C4-2B (cell line): ENCODE measurements around the gene GALK2.

Experiments used
- H3K27ac ChIP-seq: fragments of 450-650 bp; 2 replicates; pipeline ENCODE4 v1.5.1; 2017
- ZFX ChIP-seq: fragments of 450-650 bp; IDR thresholded peaks from 2 replicates; pipeline ENCODE4 v1.6.1; 2017
- TF ChIP-seq, protein P1 (sequence below): fragments of 450-650 bp; conservative IDR thresholded peaks from 2 replicates; pipeline ENCODE4 v1.5.1; 2017; ENCODE audit warnings: mild to moderate bottlenecking

Gene GALK2

DNA sequence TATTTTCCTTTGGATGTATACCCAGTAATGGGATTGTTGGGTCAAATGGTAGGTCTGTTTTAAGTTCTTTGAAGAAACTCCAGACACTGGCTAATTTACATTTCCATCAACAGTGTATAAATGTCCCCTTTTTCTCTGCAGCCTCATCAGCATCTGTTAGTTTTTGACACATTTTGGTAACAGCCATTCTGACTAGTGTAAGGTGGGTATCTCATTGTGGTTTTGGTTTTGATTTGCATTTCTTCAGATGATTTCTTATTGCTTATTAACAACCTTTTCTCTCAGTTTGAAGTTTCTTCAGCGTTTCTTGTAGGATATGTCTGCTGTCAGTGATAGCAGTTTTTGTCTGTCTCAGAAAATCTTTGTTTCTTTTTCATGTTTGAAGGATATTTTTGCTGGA, 15.4 kb downstream of the GALK2 start:
- no peak overlapping the region for H3K27ac ChIP-seq
- TF ChIP-seq, protein P1, sequence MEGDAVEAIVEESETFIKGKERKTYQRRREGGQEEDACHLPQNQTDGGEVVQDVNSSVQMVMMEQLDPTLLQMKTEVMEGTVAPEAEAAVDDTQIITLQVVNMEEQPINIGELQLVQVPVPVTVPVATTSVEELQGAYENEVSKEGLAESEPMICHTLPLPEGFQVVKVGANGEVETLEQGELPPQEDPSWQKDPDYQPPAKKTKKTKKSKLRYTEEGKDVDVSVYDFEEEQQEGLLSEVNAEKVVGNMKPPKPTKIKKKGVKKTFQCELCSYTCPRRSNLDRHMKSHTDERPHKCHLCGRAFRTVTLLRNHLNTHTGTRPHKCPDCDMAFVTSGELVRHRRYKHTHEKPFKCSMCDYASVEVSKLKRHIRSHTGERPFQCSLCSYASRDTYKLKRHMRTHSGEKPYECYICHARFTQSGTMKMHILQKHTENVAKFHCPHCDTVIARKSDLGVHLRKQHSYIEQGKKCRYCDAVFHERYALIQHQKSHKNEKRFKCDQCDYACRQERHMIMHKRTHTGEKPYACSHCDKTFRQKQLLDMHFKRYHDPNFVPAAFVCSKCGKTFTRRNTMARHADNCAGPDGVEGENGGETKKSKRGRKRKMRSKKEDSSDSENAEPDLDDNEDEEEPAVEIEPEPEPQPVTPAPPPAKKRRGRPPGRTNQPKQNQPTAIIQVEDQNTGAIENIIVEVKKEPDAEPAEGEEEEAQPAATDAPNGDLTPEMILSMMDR, result no peak
- no peak for TF ChIP-seq ZFX

DNA sequence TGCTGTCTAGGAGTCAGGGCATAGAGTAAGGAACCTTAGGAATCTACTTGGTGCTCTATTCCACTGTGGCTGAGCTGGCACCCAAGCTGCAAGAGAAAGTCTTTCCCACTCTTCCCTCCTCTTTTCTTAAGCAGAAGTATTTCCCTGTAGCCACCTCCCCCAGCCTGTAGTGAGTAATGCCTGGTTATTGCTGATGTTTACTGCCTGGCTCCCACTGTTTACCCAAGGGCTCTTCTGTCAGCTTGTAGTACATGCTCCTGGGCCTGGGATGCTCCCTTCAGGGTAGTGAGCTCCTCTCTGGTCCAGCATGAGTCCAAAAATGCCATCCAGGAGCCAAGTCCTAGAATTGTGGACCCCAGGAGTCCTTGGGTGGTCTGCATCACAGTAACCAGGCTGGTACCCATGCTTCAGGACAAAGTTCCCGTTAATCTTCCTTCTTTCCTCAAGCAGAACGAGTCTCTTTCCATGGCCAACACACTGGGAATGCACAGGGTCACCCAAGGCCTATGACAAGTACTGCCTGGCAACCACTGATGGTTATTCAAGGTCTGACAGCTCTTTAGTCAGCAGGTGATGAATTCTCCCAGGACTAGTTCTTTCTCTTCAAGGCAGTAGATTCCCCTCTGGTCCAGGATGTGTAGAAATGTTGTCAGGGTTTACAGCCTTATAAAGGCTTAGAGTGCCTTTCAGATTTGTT, 17.6 kb downstream of the GALK2 start:
- no peak overlapping the region for H3K27ac ChIP-seq
- TF ChIP-seq, protein P1, result no peak
- TF ChIP-seq ZFX, result no peak

DNA sequence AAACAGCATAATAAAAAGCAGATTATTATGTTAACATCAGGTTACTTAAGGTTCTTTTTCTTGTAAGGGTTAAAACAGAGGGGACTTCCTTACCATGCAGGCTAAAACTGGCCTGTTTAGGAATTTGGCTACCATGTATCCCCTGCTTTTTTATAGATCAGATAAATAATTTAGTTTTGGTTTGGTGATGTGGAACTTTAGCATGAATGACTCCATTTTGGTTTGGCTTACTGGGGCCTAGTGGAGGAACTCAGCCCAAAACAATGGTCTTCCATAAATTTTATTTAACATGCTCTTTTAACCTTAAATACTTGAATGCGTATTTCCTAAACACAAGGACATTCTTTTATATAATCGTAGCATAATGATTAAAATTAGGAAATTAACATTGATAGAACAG, 18.9 kb downstream of the GALK2 start:
- no peak overlapping the region for H3K27ac ChIP-seq
- TF ChIP-seq, protein P1, result no peak
- TF ChIP-seq ZFX, result no peak

GRCh38 chr15:49189631-49190030, 19.6 kb downstream of the GALK2 start:
- TF ChIP-seq, protein P1, result no peak
- no peak for TF ChIP-seq ZFX
- H3K27ac ChIP-seq, result no peak overlapping the region

GRCh38 chr15:49190586-49190985, 20.5 kb downstream of the GALK2 start:
- no peak overlapping the region for H3K27ac ChIP-seq
- no peak for TF ChIP-seq ZFX
- TF ChIP-seq, protein P1, result no peak

DNA sequence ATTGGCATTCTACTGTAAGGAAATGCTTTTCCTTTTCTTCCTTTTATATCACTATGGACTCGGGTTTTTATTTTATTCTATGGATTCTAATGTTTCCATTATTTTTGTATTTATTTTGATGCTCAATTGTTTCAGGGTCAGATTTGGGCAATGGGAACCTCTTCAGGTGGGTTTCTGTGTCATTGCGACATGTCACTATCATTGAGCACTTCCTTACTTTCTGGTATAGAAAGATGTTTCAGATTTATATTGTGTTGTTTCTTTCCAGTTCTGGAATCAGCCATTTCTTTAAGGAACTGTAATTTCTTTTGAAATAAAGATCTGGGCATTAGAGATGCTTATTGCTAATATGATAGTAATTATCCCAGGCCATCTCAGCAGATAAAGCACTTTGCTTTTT, 21.8 kb downstream of the GALK2 start:
- no peak overlapping the region for H3K27ac ChIP-seq
- TF ChIP-seq ZFX, result no peak
- TF ChIP-seq, protein P1, result no peak

DNA sequence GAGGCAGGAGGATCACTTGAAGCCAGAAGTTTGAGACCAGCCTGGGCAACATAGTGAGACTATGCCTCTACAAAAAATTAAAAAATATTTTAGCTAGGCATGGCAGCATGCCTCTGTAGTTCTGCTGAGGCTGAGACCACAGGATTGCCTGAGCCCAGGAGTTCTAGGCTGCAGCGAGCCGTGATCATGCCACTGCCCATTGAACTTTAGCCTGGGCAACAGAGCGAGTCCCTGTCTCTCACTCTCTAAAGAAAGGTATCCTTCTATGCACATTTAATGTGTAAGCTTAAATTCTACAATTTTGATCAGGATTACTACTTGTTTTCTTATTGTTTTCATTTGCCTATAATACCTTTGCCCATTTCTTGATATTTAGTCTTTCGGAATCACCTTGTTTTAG, 26.8 kb downstream of the GALK2 start:
- no peak overlapping the region for H3K27ac ChIP-seq
- TF ChIP-seq, protein P1, result no peak
- no peak for TF ChIP-seq ZFX
